Upper lobe of right lung (tissue), 1 donor: Measurements from ENCODE around the gene ITIH1. TPM values are rescaled to one million over a fixed set of nuclear protein-coding genes. Genes with fewer than 3 reads are reported as not detected.
A peak's percentile ranks its signal among the peaks of the same experiment; 100 is the strongest.
"Not testable (repeated sequence)": the region's sequence is repeated elsewhere in the genome, so short reads cannot be mapped to it uniquely, and the experiment has no call there.

ENCODE experiments used
- ATAC-seq: fragments of 200-7000 bp; cut with Tn5 transposase; one replicate; pipeline ENCODE4 v1.9.1; 2020; ENCODE audit warnings: mild to moderate bottlenecking, moderate library complexity
- DNase-seq: peaks from one replicate; pipeline ENCODE4 v3.0.0-alpha.2; 2020
- H3K27ac ChIP-seq: fragments of 200-600 bp; one replicate; pipeline ENCODE4 v1.8.0; 2022
- H3K27me3 ChIP-seq: fragments of 200-600 bp; one replicate; pipeline ENCODE4 v1.8.0; 2022; ENCODE audit warnings: mild to moderate bottlenecking
- H3K36me3 ChIP-seq: fragments of 200-600 bp; one replicate; pipeline ENCODE4 v1.8.0; 2022
- H3K4me1 ChIP-seq: fragments of 200-600 bp; one replicate; pipeline ENCODE4 v1.8.0; 2022
- H3K4me3 ChIP-seq: fragments of 200-600 bp; one replicate; pipeline ENCODE4 v1.8.0; 2022; ENCODE audit warnings: mild to moderate bottlenecking
- H3K9me3 ChIP-seq: fragments of 200-600 bp; one replicate; pipeline ENCODE4 v1.8.0; 2022
- CTCF ChIP-seq: fragments of 200-600 bp; IDR thresholded peaks from one replicate; pipeline ENCODE4 v1.8.0; 2022; ENCODE audit warnings: antibody characterized with exemption
- intact Hi-C: fragments of 100-400 bp; cut with DNase I; formaldehyde crosslinking; loops from one replicate; pipeline ENCODE4 v1.11.0; 2022
- long read RNA-seq: library from polyadenylated mRNA; unstranded; transcript quantifications from one replicate; pipeline ENCODE4 v2.0.0, GENCODE V29; 2021
- total RNA-seq: library from RNA; stranded (reverse); fragmentation: NEBNext Ultra II Directional; extraction: Animal tissue kit (Norgen Biotek cat#: 25700); gene quantifications from one replicate; pipeline ENCODE4 v1.2.1, GENCODE V29; 2021
- donor health status: DM: no; HTN: yes; CAD: no; lungs with severe emphysema.

ITIH1 gene
- not detected for total RNA-seq
- long read RNA-seq: 0 reads

GRCh38 chr3:52777127-52777958, at the start of gene ITIH1:
ITIH1 (plus strand) TSS chr3:52777599; CDS start chr3:52777616, 17 bp downstream.
- Histone ChIP-seq H3K4me3 (no peak within 1 kb of the TSS), H3K27me3 (no peaks in the 10 kb centered on the region), H3K4me1 (no peaks in the 10 kb centered on the region), H3K36me3 (no peaks in the 10 kb centered on the region), H3K27ac (no peak within 1 kb of the TSS), H3K9me3 (no peaks in the 10 kb centered on the region)
- intact Hi-C loops: no loop called here
- DNase-seq (peak; percentile 61), ATAC-seq (no peak)
- TF ChIP-seq CTCF: no peak

GRCh38 chr3:52728753-52729152, 48.6 kb upstream of the ITIH1 start:
- ATAC-seq, H3K27ac ChIP-seq, H3K27me3 ChIP-seq, H3K4me3 ChIP-seq, H3K9me3 ChIP-seq, DNase-seq, H3K4me1 ChIP-seq, intact Hi-C loops: not testable (repeated sequence)
- peaks cover 24% of the 10 kb centered on the region for H3K36me3 ChIP-seq

GRCh38 chr3:52730681-52731080, 46.7 kb upstream of the ITIH1 start:
- TF ChIP-seq CTCF: no peak
- H3K36me3 ChIP-seq: peaks cover 43% of the 10 kb centered on the region
- DNase-seq: no peak

GRCh38 chr3:52731590-52731989, 45.8 kb upstream of the ITIH1 start:
- H3K27ac ChIP-seq: no peak overlapping the region
- H3K36me3 ChIP-seq: peaks cover 47% of the 10 kb centered on the region
- no peaks in the 10 kb centered on the region for H3K9me3 ChIP-seq
- no peak for ATAC-seq
- no peak for TF ChIP-seq CTCF
- H3K4me1 ChIP-seq: no peaks in the 10 kb centered on the region
- intact Hi-C loops: no loop called here
- H3K4me3 ChIP-seq: no peak overlapping the region
- no peaks in the 10 kb centered on the region for H3K27me3 ChIP-seq
- DNase-seq: no peak

More at GRCh38 chr3:52730681-52731080, 46.7 kb upstream of the ITIH1 start:
- H3K4me3 ChIP-seq: no peak overlapping the region
- H3K27ac ChIP-seq: no peak overlapping the region
- no peak for ATAC-seq
- intact Hi-C loops: no loop called here
- H3K4me1 ChIP-seq: no peaks in the 10 kb centered on the region
- no peaks in the 10 kb centered on the region for H3K9me3 ChIP-seq
- H3K27me3 ChIP-seq: no peaks in the 10 kb centered on the region

- Histone ChIP-seq H3K36me3 (peaks cover 59% of the 10 kb centered on the region), H3K4me1 (no peaks in the 10 kb centered on the region), H3K27me3 (no peaks in the 10 kb centered on the region), H3K27ac (no peak overlapping the region), H3K4me3 (no peak overlapping the region), H3K9me3 (no peaks in the 10 kb centered on the region)
- TF ChIP-seq CTCF: no peak
- intact Hi-C loops: no loop called here
- no peak for ATAC-seq
- no peak for DNase-seq
These were observed 44.0 kb upstream of the ITIH1 start for GRCh38 chr3:52733256-52733891.

- Histone ChIP-seq H3K27ac (no peak overlapping the region), H3K9me3 (no peaks in the 10 kb centered on the region), H3K36me3 (peaks cover 87% of the 10 kb centered on the region), H3K4me3 (no peak overlapping the region), H3K27me3 (no peaks in the 10 kb centered on the region), H3K4me1 (no peaks in the 10 kb centered on the region)
- DNase-seq (no peak), ATAC-seq (no peak)
- intact Hi-C loops: loop anchor here (5.0 kb wide), 1 partner anchor 253 kb away; no protein-coding TSS in a partner anchor
- no peak for TF ChIP-seq CTCF
These were observed 37.7 kb upstream of the ITIH1 start for GRCh38 chr3:52739730-52740129.
